SK-N-SH treated with all-trans-retinoic acid at 6 μM for 48 hours (cell line): Measurements from ENCODE around the gene FRS2.

Experiments
- ATAC-seq: fragments of 200-7000 bp; cut with Tn5 transposase; 3 replicates; pipeline ENCODE4 v1.9.1; 2020; ENCODE audit warnings: mild to moderate bottlenecking, moderate library complexity
- ARNTL ChIP-seq: fragments of 450-650 bp; formaldehyde crosslinking; IDR thresholded peaks from 2 replicates; pipeline ENCODE4 v1.5.0; 2020; ENCODE audit warnings: low read depth, mild to moderate bottlenecking, moderate library complexity, borderline replicate concordance
- BACH2 ChIP-seq: fragments of 250-450 bp; sonication (Bioruptor Pico); IDR thresholded peaks from 2 replicates; pipeline ENCODE4 v1.9.0; 2021; ENCODE audit warnings: mild to moderate bottlenecking, borderline replicate concordance
- CSDC2 ChIP-seq: fragments of 250-450 bp; sonication (Bioruptor Pico); IDR thresholded peaks from 2 replicates; pipeline ENCODE4 v1.5.0; 2020; ENCODE audit warnings: mild to moderate bottlenecking, moderate library complexity
- CSRNP3 ChIP-seq: fragments of 250-450 bp; sonication (Bioruptor Pico); IDR thresholded peaks from 2 replicates; pipeline ENCODE4 v1.5.1; 2021; ENCODE audit warnings: mild to moderate bottlenecking, moderate library complexity
- ESRRG ChIP-seq: fragments of 250-450 bp; sonication (Bioruptor Pico); IDR thresholded peaks from 2 replicates; pipeline ENCODE4 v1.6.1; 2021; ENCODE audit warnings: mild to moderate bottlenecking
- GLIS3 ChIP-seq: fragments of 250-450 bp; sonication (Bioruptor Pico); IDR thresholded peaks from 2 replicates; pipeline ENCODE4 v1.5.0; 2020; ENCODE audit warnings: mild to moderate bottlenecking, moderate library complexity
- ISL1 ChIP-seq: fragments of 250-450 bp; sonication (Bioruptor Pico); IDR thresholded peaks from 2 replicates; pipeline ENCODE4 v2.1.2; 2022; ENCODE audit warnings: mild to moderate bottlenecking, moderate library complexity
- POU6F1 ChIP-seq: fragments of 250-450 bp; sonication (Bioruptor Pico); IDR thresholded peaks from 2 replicates; pipeline ENCODE4 v1.8.0; 2021; ENCODE audit warnings: low read depth, mild to moderate bottlenecking, moderate library complexity, borderline replicate concordance
- PPARA ChIP-seq: fragments of 250-450 bp; sonication (Bioruptor Pico); IDR thresholded peaks from 2 replicates; pipeline ENCODE4 v1.5.0; 2020; ENCODE audit warnings: mild to moderate bottlenecking, borderline replicate concordance
- RARB ChIP-seq: fragments of 250-450 bp; sonication (Bioruptor Pico); IDR thresholded peaks from 2 replicates; pipeline ENCODE4 v1.8.0; 2021; ENCODE audit warnings: mild to moderate bottlenecking, moderate library complexity
- SNAI2 ChIP-seq: fragments of 250-450 bp; sonication (Bioruptor Pico); IDR thresholded peaks from 2 replicates; pipeline ENCODE4 v1.5.0; 2020; ENCODE audit warnings: mild to moderate bottlenecking, moderate library complexity
- TOX ChIP-seq: fragments of 250-450 bp; sonication (Bioruptor Pico); IDR thresholded peaks from 2 replicates; pipeline ENCODE4 v1.8.0; 2021; ENCODE audit warnings: mild to moderate bottlenecking, moderate library complexity, borderline replicate concordance
- ZC3H10 ChIP-seq: fragments of 250-450 bp; sonication (Bioruptor Pico); IDR thresholded peaks from 2 replicates; pipeline ENCODE4 v1.5.1; 2021; ENCODE audit warnings: mild to moderate bottlenecking, moderate library complexity
- ZFP3 ChIP-seq: fragments of 250-450 bp; sonication (Bioruptor Pico); IDR thresholded peaks from 2 replicates; pipeline ENCODE4 v1.5.0; 2020; ENCODE audit warnings: mild to moderate bottlenecking, moderate library complexity
- ZFP30 ChIP-seq: fragments of 450-650 bp; formaldehyde crosslinking; IDR thresholded peaks from 2 replicates; pipeline ENCODE4 v1.5.0; 2022; ENCODE audit warnings: mild to moderate bottlenecking, moderate library complexity
- ZNF565 ChIP-seq: fragments of 450-650 bp; formaldehyde crosslinking; conservative IDR thresholded peaks from 2 replicates; pipeline ENCODE4 v1.5.0; 2020; ENCODE audit warnings: low read depth, mild to moderate bottlenecking, moderate library complexity
- ZNF70 ChIP-seq: fragments of 450-650 bp; formaldehyde crosslinking; IDR thresholded peaks from 2 replicates; pipeline ENCODE4 v1.5.0; 2020; ENCODE audit warnings: mild to moderate bottlenecking, moderate library complexity
- TF ChIP-seq, protein P1 (sequence below): fragments of 250-450 bp; sonication (Bioruptor Pico); IDR thresholded peaks from 2 replicates; pipeline ENCODE4 v1.8.0; 2020; ENCODE audit warnings: mild to moderate bottlenecking, moderate library complexity, borderline replicate concordance
- TF ChIP-seq, protein P2 (sequence below): fragments of 250-450 bp; sonication (Bioruptor Pico); IDR thresholded peaks from 2 replicates; pipeline ENCODE4 v1.5.1; 2020; ENCODE audit warnings: low read depth, mild to moderate bottlenecking, moderate library complexity

The FRS2 gene

GRCh38 chr12:69570000-69570516 is 99.9 kb downstream of the FRS2 start (continued):
- TF ChIP-seq TOX (CRISPR knock-in tag) (no peak), ZC3H10 (CRISPR knock-in tag) (no peak), ZFP30 (CRISPR knock-in tag) (no peak), ZNF565 (CRISPR knock-in tag) (no peak), ISL1 (CRISPR knock-in tag) (no peak), ARNTL (no peak)

- no peak for TF ChIP-seq CSDC2 (CRISPR knock-in tag)
- ATAC-seq, result peak; percentile 61; the same call in 2 of the 3 replicates
These were observed 100.6 kb downstream of the FRS2 start for GRCh38 chr12:69570545-69571399.

DNA sequence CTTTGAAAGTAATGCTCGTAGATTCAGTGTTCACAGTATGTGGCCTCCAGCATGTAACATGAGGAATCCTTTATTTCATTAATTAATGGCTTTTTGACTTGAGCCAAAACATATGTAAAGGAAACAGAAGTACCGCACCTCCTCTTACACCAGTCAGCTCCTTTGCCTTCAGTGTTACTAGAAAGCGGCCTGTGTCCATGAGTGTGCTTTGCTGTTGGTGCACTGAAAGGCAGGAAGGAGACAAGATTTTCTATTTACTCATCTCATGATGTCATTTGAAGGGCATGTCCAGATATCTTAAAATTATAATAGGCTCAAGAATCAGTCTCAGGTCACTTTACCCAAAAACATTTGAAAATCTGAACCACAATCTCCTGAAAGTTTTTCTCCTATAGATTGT is 105.2 kb downstream of the FRS2 start:
- ATAC-seq, result peak; percentile 54
- TF ChIP-seq ISL1 (CRISPR knock-in tag), result no peak
- no peak for TF ChIP-seq ZNF565 (CRISPR knock-in tag)
- no peak for TF ChIP-seq SNAI2 (CRISPR knock-in tag)
- TF ChIP-seq, protein P1, sequence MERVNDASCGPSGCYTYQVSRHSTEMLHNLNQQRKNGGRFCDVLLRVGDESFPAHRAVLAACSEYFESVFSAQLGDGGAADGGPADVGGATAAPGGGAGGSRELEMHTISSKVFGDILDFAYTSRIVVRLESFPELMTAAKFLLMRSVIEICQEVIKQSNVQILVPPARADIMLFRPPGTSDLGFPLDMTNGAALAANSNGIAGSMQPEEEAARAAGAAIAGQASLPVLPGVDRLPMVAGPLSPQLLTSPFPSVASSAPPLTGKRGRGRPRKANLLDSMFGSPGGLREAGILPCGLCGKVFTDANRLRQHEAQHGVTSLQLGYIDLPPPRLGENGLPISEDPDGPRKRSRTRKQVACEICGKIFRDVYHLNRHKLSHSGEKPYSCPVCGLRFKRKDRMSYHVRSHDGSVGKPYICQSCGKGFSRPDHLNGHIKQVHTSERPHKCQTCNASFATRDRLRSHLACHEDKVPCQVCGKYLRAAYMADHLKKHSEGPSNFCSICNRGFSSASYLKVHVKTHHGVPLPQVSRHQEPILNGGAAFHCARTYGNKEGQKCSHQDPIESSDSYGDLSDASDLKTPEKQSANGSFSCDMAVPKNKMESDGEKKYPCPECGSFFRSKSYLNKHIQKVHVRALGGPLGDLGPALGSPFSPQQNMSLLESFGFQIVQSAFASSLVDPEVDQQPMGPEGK, result no peak
- no peak for TF ChIP-seq POU6F1 (CRISPR knock-in tag)
- TF ChIP-seq, protein P2, sequence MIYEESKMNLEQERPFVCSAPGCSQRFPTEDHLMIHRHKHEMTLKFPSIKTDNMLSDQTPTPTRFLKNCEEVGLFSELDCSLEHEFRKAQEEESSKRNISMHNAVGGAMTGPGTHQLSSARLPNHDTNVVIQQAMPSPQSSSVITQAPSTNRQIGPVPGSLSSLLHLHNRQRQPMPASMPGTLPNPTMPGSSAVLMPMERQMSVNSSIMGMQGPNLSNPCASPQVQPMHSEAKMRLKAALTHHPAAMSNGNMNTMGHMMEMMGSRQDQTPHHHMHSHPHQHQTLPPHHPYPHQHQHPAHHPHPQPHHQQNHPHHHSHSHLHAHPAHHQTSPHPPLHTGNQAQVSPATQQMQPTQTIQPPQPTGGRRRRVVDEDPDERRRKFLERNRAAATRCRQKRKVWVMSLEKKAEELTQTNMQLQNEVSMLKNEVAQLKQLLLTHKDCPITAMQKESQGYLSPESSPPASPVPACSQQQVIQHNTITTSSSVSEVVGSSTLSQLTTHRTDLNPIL (CRISPR knock-in tag), result no peak
- no peak for TF ChIP-seq CSRNP3
- no peak for TF ChIP-seq ZFP30 (CRISPR knock-in tag)
- no peak for TF ChIP-seq TOX (CRISPR knock-in tag)
- no peak for TF ChIP-seq BACH2 (CRISPR knock-in tag)
- TF ChIP-seq ZNF70, result no peak
- no peak for TF ChIP-seq ESRRG

- no peak for TF ChIP-seq ZNF70
- TF ChIP-seq TOX (CRISPR knock-in tag), result no peak
- TF ChIP-seq ZFP3 (CRISPR knock-in tag), result no peak
- TF ChIP-seq RARB (CRISPR knock-in tag), result no peak
- TF ChIP-seq CSDC2 (CRISPR knock-in tag), result no peak
- TF ChIP-seq PPARA (CRISPR knock-in tag), result no peak
- TF ChIP-seq GLIS3 (CRISPR knock-in tag), result no peak
- ATAC-seq, result no peak
These were observed 108.1 kb downstream of the FRS2 start for GRCh38 chr12:69578283-69578682.

GRCh38 chr12:69579029-69579428 is 108.8 kb downstream of the FRS2 start:
- ATAC-seq, result no peak
- TF ChIP-seq BACH2 (CRISPR knock-in tag), result no peak
